SKM-1 (cell line): ENCODE results near the gene KIF4A.

Experiments used
- DNase-seq: peaks from one replicate; lab custom pipeline; 2025; ENCODE audit not compliant: unreplicated experiment; lab: John Stamatoyannopoulos, UW

Gene KIF4A

GRCh38 chrX:70437921-70438665, 148.2 kb downstream of the KIF4A start:
- no peak for DNase-seq

- no peak for DNase-seq
Observed at GRCh38 chrX:70439016-70439415, 149.1 kb downstream of the KIF4A start.

GRCh38 chrX:70442224-70442623, 152.3 kb downstream of the KIF4A start:
- no peak for DNase-seq

- DNase-seq = no peak
Observed at GRCh38 chrX:70444326-70444945, 154.5 kb downstream of the KIF4A start, which contains the start of gene DLG3. Gene DLG3, plus strand, starts transcription at chrX:70444835. Its CDS starts 367 bp downstream, at chrX:70445202.

- no peak for DNase-seq
Observed at GRCh38 chrX:70444946-70445656, 155.2 kb downstream of the KIF4A start.

GRCh38 chrX:70445951-70446350, 156.0 kb downstream of the KIF4A start:
- DNase-seq = no peak

GRCh38 chrX:70446380-70447350, 156.8 kb downstream of the KIF4A start:
- no peak for DNase-seq

- no peak for DNase-seq
Observed at GRCh38 chrX:70449457-70449966, 159.6 kb downstream of the KIF4A start.

GRCh38 chrX:70452143-70452733, 162.3 kb downstream of the KIF4A start:
- DNase-seq = no peak

GRCh38 chrX:70453024-70453618, 163.2 kb downstream of the KIF4A start:
- DNase-seq = no peak

- no peak for DNase-seq
Observed at GRCh38 chrX:70454441-70455365, 164.8 kb downstream of the KIF4A start.

- DNase-seq = no peak
Observed at GRCh38 chrX:70455366-70456202, 165.7 kb downstream of the KIF4A start.

- no peak for DNase-seq
Observed at GRCh38 chrX:70456256-70456655, 166.4 kb downstream of the KIF4A start.

GRCh38 chrX:70461026-70461425, 171.1 kb downstream of the KIF4A start:
- no peak for DNase-seq

- DNase-seq = no peak
Observed at GRCh38 chrX:70464051-70464450, 174.1 kb downstream of the KIF4A start.

GRCh38 chrX:70466968-70467367, 177.1 kb downstream of the KIF4A start:
- DNase-seq = no peak

- no peak for DNase-seq
Observed at GRCh38 chrX:70468709-70469108, 178.8 kb downstream of the KIF4A start.
